Hematopoietic multipotent progenitor cell treated with erythropoietin and hydrocortisone succinate and interleukin-3 and kit ligand, for 15 days (in vitro differentiated cells): ENCODE measurements around the gene COPZ1.
"Not testable (repeated sequence)": the region's sequence is repeated elsewhere in the genome, so short reads cannot be mapped to it uniquely, and the experiment has no call there.

Experiments used
- DNase-seq: peaks from one replicate; pipeline ENCODE4 v3.0.0-alpha.2; 2015; ENCODE audit warnings: low spot score

Gene COPZ1

DNA sequence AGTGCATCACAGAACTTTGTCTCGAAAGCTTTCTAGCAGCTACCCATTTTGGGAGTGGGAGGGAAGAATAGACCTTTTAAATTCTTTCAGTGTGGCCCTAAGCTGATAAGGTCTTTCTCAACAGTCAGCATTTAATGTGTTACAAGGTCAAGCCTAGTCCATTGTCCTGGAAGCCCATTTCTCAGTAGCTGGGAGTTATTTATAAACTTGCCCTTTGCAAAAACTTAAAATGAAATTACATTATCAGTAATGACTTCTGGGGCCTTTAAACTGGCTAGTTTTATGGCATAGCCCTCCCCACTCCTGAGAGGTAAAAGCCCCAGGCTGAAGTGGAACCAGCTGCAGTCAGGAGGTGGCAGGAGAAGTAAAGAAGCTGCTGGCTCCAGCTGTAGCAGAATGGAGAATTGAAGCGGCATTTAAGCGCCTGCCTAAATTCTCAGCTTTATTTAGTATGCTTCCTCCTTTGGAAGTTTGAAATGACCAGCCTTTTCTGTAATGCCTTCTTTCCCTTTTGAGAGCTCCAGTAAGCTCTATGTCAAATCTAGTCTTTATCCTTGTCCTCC lies 12.4 kb downstream of the COPZ1 start:
- DNase-seq: no peak

GRCh38 chr12:54337854-54338650 lies 13.1 kb downstream of the COPZ1 start:
- no peak for DNase-seq

DNA sequence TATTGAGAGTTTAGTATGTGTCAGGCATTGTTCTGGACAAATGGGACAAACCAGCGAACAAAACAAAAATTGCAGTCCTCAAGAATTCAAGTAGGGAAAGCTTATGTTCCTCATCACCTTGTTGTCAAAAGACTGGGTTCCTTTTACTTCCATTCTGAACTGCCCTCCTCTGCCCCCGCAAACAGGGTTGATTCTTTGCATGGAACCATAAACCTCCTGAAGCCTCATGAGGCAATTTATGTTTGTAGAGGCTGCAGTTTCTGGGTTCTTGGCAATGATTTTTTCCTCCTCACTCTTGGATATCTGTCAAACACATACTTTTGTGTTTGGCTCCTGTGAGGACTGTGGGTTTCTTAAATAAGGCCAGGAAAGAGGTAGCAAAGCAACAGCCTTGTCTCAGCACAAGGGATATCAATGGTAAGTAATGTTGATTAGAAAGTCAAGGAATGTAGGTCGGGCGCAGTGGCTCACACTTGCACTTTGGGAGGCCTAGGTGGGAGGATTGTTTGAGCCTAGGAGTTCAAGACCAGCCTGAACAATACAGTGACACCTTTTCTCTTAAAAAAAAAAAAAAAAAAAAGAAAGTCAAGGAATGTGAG lies 13.9 kb downstream of the COPZ1 start:
- no peak for DNase-seq

DNA sequence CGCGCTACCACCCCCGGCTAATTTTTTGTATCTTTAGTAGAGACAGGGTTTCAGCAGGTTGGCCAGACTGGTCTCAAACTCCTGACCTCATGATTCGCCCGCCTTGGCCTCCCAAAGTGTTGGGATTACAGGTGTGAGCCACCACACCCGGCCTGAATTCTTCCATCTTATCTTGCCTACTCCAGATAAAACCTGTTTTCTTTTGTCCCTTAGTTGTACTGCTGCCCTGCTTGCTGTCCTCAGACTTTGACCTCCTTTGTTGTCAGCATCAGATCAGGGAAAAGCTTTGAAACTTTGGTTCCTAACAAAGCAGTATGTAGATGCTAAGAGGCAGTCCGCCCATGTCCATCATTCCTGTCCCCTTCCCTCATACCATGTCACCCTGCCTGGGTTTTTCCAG lies 15.9 kb downstream of the COPZ1 start:
- no peak for DNase-seq

GRCh38 chr12:54341378-54342300 lies 16.7 kb downstream of the COPZ1 start:
- DNase-seq: no peak

DNA sequence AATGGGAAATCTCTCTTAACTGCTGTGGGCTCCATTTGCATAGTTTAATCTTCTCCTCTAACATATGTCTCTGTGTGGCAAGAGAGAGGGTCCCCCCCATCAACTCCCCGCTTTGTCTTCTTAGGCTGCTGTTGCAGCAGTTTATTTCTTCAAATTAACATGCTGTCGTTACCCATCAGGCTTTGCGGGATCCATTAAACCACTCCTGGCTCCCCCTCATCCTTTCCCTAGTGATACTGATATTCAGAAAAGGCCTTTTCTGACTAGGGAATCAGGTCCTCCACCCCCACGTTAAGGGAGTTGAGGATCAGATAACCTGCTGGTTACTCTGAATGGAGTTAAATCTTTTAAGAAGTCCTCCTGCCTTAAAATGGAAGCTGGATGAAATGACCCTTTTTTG lies 24.1 kb downstream of the COPZ1 start:
- DNase-seq: no peak

DNA sequence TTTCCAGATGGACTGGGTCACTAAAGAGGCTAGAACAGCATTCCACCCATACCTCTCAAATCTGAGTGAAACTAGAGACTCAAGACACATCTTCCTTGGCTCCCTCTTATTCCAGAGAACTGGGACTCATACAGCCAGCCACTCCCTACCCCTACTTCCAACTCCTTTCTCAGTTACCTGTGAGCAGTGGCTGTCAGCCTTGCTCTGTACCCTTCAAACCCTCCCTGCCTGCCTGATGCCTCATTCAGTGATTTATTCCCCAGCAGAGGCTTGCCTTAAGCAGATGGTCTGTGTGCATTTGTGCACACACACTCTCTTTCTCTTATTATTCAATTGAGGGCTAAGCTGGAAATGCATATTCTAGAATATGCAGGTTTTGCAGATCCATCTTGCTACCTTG lies 24.7 kb downstream of the COPZ1 start:
- no peak for DNase-seq

GRCh38 chr12:54350743-54351142 lies 25.8 kb downstream of the COPZ1 start:
- no peak for DNase-seq

- DNase-seq: no peak
Measured at GRCh38 chr12:54351341-54351740, 26.4 kb downstream of the COPZ1 start.

- DNase-seq: no peak
Measured at GRCh38 chr12:54352022-54352531, 27.1 kb downstream of the COPZ1 start.

DNA sequence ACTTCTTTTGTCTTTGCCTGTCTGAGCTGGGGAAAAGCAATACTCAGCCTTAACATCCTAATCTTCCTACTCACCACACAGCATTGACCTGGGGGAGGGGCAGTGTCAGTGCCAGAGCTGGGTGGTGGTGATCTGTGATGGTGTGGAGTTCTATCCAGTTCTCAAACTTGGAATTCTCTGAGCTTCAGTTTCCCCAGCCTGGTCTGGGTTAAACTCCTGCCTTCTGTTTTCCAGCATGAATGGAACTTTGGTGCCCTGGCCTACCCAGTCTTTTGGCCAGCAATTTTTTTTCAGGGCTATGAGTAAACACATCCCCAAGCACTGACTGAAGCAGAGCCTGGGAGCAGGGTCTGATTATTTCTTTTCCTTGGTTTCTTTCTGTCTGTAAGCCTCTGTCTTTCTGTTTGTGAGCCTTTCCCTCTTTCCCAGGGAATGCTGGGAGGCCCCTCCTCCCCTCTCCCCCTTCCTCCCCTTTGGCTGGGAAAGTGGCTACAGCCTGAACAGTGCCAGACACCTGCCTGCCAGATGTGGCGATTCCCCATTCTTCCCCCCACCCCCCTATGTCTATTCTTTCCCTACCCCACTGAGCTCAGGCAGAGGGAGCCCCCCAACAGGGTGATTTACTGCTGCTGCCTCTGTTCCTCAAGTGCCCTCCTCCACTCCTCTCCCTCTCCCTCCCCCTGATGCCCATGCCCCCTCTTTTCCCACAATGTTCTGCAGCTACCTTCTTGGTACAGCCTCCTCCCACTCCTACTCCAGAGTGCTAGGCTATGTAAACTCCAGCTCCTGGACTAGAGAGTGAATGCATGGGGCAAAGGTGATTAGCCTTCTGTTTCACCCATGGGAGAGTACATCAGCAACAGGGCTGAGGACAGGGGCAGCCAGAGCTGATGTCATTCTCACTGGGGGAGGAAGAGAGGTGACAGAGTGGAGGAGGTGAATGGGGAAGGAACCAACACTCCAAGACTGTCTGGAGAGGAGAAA lies 28.3 kb downstream of the COPZ1 start:
- DNase-seq: no peak

GRCh38 chr12:54354271-54354670 lies 29.3 kb downstream of the COPZ1 start:
- DNase-seq: not testable (repeated sequence)

DNA sequence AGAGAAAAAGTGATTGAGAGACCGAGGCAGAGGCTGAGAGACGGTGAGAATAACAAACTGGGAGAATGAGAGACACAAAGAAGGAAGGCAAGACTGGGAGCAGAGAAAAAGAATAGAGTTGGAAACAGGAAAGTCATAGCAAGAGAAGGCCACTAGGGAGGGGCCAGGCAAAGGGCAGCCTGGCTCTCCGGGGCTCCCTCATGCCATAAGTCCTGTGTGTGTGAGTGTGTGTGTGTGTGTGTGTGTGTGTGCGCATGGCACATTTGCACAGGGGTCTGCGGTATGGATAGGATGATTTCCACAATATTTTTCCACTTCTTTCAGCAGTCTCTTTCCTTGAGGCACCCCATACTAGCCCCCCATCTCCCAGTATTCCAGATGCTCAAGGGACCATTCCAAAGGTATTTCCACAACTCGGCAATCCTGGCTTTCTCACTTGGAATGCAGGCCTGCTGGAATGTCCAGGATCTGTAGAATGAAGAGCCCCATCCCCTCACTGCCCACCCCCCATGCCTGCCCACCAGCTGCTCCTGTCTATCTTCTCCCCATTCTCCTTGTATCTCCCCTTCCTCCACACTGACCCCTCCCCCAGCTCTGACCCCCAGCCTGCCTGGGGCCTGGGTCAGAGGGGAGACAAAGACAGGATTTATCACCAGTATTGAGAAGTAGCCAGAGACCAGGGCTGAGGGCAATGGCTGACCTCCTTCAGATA lies 30.3 kb downstream of the COPZ1 start:
- no peak for DNase-seq

GRCh38 chr12:54356228-54356627 lies 31.3 kb downstream of the COPZ1 start:
- no peak for DNase-seq

GRCh38 chr12:54356951-54357356 lies 32.0 kb downstream of the COPZ1 start:
- DNase-seq: no peak

DNA sequence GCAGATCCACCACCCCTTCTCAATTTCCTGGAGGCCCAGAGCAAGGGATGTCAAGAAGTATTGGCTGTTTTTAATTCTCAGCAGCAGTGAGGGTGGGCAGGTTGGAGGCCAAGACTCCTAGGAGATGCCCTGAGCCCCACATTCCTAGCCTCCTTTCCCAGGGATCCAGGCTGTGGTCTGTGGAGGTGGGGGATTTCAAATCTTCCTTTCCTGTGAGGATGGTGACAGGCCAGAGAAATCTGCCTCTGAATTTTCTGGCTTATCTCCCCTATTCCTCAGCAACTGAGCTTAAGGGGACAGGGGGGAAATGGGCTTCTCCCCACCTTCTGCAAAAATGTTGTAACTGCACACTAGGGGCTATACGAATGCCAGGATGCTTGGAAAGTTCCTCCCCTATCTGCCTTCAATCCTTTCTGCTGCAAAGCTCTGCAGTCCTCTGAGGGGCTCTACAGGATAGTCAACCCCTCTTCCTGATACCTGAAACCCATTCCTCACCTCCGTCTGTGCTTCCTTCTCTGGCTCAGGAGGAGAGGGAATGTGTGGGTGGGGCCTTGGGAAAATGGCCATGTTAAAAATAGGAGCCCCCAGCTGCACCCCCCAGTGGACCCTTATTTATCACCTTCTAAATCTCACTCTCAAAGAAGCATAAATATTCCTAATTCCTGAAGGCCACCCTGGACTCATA lies 32.7 kb downstream of the COPZ1 start:
- no peak for DNase-seq

DNA sequence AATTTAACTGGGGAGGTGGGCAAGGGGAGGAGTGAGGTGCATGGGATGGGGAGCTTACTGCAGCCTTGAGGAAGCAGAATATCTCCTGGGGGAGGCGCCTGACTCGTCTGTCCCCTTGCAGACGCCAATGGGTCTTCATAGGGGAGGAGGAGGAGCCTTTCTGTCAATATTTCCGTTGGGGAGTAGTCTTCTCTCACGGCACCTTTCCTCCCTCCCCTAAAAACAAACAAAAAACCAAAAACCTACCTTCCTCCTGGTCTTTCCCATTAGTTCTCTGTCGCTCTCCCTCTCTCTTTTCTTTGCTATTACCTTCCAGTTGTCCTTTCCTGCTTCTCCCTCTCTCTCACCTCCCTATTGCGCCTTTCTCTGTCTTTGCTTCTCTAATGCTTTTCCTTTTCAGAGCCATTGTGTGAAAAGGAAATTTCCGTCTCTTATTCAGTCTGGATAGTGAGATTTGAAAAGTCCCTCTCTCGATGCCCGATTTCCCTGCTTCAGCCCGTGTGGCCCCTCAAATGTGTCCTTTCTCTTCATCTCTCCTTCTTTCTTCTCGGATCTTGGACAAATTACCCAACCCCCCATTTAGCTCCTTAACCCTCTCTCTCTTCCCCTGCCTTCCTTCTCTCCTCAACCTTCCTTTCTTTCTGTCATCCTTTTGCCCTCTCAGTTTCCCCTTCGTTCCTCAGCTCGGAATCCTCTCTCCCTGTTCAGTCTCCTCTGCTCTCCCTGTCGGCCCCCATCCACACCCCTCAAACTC lies 33.4 kb downstream of the COPZ1 start:
- no peak for DNase-seq

- peak; percentile 74 for DNase-seq
Measured at GRCh38 chr12:54358945-54359761, 34.2 kb downstream of the COPZ1 start.
